HL-60 (cell line): ENCODE results near the gene LY6G6F.

Experiments
- POLR2AphosphoS5 ChIP-seq: IDR thresholded peaks from 2 replicates; pipeline ENCODE4 v1.6.1; 2012; ENCODE audit warnings: low read depth
- REST ChIP-seq: IDR thresholded peaks from 2 replicates; pipeline ENCODE4 v1.6.1; 2012; ENCODE audit warnings: low read depth; ENCODE audit not compliant: insufficient replicate concordance
- SPI1 ChIP-seq: IDR thresholded peaks from 2 replicates; pipeline ENCODE4 v1.6.1; 2012; ENCODE audit warnings: low read depth, mild to moderate bottlenecking, borderline replicate concordance
- TF ChIP-seq, protein P1 (sequence below): IDR thresholded peaks from one replicate; pipeline ENCODE4 v1.5.1; 2011; ENCODE audit warnings: low read length, control low read depth, inconsistent platforms; ENCODE audit not compliant: insufficient read depth

DNA sequence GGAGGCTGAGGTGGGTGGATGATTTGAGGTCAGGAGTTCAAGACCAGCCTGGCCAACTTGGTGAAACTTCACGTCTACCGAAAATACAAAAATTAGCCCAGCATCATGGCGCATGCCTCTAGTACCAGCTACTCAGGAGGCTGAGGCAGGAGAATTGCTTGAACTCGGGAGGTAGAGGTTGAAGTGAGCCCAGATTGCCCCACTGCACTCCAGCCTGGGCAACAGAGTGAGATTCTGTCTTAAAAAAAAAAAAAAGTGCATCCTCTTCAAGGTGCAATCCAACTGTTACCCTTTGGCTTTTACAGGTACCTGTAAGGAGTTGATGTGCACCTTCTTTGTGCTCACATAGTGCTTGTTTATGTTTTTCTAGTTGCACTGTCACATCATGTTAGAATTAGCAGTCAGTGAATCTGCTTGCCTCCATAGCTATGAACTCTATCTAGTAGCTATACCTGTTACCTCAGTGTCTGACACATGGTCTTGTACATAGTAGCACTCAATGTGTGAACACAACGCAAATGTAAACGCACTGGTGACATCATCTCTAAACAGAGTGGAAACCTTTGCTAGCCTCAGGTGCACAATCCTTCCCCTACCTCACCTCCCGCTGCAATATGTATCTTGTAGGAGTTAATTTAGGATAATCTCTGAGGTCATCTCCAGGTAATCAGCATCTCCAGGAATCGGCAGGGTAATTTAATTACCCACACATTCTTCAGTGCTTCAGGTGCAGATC, 42.8 kb downstream of the LY6G6F start:
- TF ChIP-seq POLR2AphosphoS5 (no peak), SPI1 (no peak), REST (no peak)
- TF ChIP-seq, protein P1, sequence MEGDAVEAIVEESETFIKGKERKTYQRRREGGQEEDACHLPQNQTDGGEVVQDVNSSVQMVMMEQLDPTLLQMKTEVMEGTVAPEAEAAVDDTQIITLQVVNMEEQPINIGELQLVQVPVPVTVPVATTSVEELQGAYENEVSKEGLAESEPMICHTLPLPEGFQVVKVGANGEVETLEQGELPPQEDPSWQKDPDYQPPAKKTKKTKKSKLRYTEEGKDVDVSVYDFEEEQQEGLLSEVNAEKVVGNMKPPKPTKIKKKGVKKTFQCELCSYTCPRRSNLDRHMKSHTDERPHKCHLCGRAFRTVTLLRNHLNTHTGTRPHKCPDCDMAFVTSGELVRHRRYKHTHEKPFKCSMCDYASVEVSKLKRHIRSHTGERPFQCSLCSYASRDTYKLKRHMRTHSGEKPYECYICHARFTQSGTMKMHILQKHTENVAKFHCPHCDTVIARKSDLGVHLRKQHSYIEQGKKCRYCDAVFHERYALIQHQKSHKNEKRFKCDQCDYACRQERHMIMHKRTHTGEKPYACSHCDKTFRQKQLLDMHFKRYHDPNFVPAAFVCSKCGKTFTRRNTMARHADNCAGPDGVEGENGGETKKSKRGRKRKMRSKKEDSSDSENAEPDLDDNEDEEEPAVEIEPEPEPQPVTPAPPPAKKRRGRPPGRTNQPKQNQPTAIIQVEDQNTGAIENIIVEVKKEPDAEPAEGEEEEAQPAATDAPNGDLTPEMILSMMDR = no peak
